GM18511 (cell line): Measurements from ENCODE around the gene GUK1.
"Not testable (repeated sequence)": the region's sequence is repeated elsewhere in the genome, so short reads cannot be mapped to it uniquely, and the experiment has no call there.

Experiments used
- ATAC-seq: cut with Tn5 transposase; IDR thresholded peaks from one replicate; pipeline ENCODE4 v1.9.1; 2021; ENCODE audit warnings: mild to moderate bottlenecking, moderate library complexity; ENCODE audit not compliant: unreplicated experiment

Gene GUK1

GRCh38 chr1:228175316-228176023 lies 35.4 kb downstream of the GUK1 start:
- ATAC-seq = no peak

DNA sequence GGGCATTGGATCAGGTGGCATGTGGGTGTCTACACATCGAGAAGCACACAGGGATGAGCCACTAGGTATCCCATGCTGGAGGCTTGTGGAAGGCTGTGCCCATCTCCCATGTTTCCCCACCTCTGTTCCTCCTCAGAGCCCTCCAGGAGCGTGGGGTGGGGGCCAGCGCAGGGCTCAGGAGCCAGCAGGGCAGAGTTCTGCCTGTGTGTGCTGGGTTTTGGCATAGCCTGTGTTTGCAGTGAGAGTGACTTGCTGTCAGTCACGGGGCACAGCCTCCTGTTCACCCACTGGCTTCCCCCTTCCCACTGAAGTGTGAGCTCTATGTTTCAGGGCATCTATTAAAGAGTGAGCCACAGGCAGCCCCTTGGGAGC lies 35.9 kb downstream of the GUK1 start:
- no peak for ATAC-seq

GRCh38 chr1:228176461-228177182 lies 36.5 kb downstream of the GUK1 start:
- no peak for ATAC-seq

GRCh38 chr1:228177183-228177475 lies 37.0 kb downstream of the GUK1 start:
- no peak for ATAC-seq

- no peak for ATAC-seq
These were observed 37.9 kb downstream of the GUK1 start for GRCh38 chr1:228177721-228178710.

DNA sequence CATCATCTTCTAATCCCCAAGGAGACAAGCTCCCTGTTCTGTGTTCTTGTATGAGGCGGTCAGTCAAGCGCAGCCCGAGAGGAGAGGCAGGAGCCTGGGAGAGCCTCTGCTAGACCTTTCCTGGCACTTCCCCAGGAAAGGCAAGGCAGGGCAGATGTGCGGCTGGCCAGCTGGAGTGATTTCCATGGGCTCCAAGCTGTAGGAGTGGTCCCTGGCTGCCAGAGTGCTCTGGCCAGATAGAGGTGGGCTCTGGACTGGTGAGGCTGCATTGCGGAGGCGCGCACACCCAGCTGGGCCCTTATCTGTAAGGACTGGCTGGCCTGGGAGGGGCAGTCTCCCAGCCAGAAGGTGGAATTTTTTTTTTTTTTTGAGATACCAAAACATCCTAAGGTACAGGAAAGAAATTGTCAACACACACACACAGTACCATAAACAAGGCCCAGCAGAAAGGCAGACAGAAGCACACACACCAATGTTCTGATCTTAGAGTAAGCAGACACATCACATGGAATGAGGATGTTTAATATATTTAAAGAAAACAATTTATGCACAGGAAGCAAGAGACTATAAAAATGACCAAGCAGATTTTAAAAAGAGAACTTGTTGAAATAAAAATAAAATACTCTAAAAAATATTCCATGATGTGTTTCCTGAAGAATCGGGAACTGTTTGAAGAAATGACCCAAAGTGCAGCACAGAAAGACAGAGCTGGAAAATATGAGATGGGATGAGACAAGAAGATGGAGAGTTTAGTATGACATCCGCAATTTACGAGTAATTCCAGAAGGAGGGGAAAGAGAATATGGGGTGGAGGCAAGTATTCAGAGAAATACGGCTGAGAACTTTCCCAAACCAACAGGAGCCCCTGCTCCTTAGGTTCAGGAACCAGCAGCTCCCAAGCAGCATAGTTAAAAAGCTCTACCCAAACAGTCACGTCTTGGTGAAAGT lies 38.9 kb downstream of the GUK1 start:
- ATAC-seq = no peak

DNA sequence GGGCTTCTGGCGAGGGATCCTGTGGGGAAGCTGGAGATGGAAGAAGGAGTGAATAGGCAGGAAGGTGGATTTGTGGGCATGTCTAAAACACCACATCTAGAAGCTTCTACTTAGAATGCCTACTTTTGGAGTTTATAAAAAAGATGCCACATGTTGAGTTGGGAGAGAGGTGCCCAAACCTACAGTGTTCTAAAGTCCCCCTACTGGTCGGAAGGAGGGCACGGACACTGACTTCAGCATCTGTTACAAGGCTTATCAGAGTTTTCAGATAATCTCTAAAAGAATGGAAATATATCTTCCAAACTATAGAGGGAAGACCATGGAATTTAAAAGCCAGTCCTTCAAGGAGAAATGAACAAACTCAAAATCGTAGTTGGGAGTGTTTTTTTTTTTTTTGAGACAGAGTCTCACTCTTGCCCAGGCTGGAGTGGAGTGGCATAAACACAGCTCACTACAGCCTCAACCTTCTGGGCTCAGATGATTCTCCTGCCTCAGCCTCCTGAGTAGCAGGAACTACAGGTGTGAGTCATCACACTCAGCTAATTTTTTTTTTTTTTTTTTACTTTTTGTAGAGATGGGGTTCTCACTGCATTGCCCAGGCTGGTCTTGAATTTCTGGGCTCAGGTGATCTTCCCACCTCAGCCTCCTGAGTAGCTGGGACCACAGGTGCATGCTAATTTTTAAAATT lies 40.3 kb downstream of the GUK1 start:
- ATAC-seq = no peak

GRCh38 chr1:228180959-228181644 lies 41.0 kb downstream of the GUK1 start:
- ATAC-seq = no peak

GRCh38 chr1:228181645-228182034 lies 41.6 kb downstream of the GUK1 start:
- ATAC-seq = no peak

DNA sequence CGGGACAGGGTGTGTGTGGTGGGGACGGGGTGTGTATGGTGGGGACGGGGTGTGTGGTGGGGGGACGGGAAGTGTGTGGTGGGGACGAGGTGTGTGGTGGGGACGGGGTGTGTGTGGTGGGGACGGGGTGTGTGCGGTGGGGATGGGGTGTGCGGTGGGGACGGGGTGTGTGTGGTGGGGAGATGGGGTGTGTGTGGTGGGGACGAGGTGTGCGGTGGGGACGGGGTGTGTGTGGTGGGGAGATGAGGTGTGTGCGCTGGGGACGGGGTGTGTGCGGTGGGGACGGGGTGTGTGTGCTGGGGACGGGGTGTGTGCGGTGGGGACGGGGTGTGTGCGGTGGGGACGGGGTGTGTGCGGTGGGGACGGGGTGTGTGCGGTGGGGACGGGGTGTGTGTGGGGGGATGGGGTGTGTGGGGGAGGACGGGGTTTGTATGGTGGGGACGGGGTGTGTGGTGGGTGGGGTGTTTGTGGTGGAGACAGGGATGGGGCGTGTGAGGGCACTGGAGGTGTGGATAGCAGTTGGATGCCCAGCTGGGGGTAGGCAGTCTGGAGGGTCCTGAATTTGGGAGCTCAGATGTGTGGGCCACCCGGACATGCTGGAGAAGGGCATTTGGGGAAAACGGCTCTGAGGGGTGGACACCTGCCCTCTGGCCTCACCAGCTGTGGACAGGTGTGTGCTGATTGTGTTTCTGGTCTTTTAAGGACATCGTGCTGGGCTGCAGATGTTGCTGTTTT lies 42.4 kb downstream of the GUK1 start:
- ATAC-seq = no peak

DNA sequence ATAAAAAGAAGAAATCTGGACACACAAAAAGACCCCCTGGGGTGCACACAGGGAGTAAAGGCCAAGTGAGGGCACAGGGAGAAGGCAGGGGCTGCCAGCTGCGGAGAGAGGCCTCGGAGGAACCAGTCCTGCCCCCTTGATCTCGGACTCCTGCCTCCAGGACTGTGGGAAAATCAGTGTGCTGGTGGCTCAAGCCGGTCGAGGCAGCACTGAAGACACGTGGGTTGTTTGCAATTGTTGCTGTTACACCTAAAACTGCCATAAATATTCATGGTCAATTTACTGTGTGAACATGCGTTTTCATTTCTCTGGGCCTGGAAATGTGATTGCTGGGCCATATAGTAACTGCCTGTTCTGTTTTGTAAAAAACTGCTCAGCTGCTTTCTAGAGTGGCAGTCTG lies 44.1 kb downstream of the GUK1 start:
- no peak for ATAC-seq

DNA sequence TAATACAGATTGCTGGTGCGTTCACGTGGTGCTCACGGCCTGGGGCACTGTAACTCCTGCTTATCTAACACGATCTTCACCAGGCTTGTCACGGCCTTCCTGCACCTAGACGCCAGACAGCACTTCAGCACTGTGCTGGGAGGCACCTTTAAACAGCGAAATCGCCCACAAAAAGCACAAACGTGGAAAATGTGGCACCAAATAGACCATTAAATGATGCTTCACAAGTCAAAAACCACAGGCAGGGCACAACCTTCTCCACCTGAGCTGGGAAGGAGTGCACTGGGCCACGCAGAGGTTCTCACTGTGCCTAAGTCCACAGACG lies 45.5 kb downstream of the GUK1 start:
- no peak for ATAC-seq

GRCh38 chr1:228188249-228188648 lies 48.2 kb downstream of the GUK1 start:
- ATAC-seq = not testable (repeated sequence)

DNA sequence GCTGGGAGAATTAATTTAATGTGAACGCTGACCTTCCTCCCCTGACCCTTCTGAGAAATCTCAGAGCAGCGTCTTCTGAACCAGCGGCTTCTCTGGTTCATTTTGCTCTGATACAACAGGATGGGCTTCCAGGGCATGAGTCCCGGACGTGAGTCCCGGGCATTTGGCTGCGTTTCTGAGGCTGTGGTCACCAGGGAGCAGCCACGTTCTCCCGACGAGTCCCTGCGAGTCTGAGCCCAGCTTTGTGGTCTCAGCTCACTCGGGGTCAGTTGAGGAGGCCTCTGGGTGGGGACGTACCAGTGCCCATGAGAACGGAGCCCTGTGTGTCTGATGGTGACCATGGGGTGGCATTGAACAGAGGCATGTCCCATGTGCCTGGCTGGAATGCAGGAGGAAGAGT lies 50.1 kb downstream of the GUK1 start:
- ATAC-seq = no peak

- no peak for ATAC-seq
These were observed 50.7 kb downstream of the GUK1 start for GRCh38 chr1:228190778-228191177.

- no peak for ATAC-seq
These were observed 54.4 kb downstream of the GUK1 start for GRCh38 chr1:228194436-228194835.

DNA sequence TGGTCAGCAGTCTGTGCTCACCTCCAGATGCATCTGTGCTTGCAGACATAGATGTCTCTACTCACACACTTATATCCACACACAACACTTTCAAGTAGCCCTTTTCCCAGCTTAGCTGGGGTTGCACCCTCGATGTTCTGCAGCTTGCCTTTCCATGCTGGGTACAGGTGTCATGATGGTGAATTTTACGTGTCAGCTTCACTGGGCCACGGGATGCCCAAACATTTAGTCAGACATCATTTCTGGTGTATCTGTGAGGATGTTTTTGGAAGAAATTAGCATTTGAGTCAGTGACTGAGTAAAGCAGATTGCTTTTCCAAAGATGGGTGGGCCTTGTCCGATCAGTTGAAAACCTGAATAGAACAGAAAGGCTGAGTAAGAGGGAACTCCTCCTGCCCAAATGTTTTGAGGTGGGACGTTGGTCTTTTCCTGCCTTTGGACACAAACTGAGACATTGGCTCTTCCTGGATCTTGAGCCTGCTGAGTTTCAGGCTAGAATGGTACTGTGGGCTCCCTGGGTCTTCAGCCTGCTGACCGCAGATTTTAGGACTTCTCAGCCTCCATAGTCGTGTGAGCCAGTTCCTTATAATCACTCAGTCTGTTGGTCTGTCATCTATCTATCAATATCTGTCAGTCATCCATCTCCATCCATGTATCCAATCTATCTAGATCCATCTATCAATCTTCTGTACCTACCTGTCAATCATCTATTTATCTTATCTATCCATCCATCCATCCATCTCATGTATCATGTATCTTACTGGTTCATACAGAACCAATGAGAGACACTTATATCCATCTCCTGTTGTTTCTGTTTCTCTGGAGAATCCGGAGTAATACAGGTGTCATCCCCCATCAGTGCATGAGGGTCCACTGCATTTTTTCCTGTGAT lies 55.1 kb downstream of the GUK1 start:
- ATAC-seq = no peak
